HG03354 (cell line): ENCODE results near the gene S100A8.

Experiments
- ATAC-seq: cut with Tn5 transposase; IDR thresholded peaks from one replicate; pipeline ENCODE4 v1.9.1; 2021; ENCODE audit warnings: mild to moderate bottlenecking; ENCODE audit not compliant: unreplicated experiment, poor library complexity, severe bottlenecking

S100A8 gene

DNA sequence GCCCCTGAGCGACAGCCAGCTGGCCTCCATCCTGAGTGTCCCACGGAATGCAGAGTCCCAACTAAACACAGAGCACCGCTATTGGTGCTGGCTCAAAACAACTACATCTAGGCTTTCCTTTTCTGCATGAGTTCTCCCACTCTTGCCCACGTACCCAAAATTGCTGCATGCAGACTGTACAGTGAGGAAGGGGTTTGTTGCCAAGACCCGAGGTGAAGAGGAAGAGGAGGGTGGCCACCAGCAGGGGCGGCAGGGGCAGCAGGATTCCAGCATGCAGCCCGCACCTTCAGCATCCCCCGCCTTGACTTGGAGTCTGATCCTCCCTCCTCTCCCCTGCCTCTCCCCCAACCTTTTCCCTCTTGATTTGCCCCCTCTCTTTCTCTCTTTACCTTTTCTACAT lies 25.2 kb downstream of the S100A8 start:
- ATAC-seq = no peak

DNA sequence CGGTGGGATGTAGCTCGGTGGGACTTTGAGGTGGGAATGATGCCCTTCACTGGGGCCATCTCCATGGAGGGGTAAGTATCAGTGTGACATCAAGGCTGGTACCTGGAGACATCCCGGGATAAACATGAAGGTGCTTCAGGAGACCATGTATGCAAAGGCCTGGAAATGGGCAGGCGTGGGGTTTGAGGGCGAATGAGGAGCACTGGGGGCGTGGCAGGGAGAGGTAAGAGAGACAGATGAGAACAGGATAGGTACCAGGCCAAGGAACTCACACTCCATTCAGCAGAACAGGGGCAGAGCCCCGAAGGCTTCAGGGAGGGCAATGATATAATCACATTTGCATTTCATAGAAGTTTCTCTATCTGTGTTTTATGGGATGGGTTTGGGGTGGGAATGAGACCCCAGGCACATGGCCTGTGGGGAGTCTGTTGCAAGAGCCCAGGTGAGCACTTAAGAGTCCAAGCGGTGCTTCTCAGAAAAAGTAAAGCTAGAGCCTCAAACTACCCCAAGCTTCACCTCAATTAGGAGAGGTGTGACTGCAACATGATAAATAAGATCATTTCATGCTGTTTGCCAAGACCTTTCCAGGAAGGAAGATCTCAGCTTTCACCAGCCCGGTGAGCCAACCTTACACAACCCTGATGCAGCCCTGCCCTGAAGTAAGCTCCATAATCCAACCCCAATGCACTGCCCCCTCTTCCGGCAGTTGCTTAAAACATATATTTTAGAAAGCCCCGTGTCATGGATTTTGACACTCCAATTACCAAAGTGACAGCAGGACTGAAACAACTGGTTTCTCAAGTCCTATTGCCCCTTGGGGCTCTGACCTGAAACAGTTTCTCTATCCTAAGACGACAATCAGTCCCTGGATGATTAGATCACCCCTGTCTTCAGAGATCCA lies 25.9 kb downstream of the S100A8 start:
- no peak for ATAC-seq

DNA sequence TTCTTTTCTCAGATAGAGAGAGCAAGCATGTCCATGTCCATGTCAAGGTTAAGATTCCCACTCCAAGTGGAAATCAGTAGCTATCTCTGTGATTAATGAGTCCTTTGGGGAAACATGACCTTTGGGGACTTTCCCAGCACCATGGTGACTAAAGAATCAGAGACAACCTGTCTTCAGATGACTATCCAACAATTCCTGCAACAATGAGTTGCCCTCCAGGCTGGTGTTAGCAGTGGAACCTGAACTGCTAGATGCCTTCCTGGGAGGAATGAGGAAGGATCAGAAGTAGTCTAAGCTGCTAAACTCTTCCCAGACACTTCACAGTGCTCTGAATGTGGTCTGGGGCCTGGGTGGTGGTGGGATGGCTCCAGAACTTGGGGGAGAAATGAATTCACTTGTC lies 26.7 kb downstream of the S100A8 start:
- ATAC-seq = no peak

DNA sequence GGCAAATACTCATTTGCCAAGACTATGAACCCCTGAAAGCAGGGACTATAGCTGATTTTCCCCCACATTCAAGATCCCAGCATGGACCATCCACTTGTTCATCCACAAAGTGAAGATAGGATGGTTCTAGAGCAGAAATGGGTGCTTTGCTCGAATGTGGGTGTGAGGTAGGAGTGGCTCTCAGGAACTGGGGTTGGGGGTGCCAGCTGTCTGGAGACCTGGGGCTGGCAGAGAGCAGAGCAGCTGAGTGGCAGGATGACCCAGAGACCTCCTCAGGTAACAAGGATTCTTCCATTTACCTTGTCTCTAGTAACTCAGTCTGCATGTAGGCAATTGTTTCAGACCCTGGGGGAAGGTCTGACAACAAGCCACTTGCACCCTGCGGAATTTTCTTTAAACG lies 27.2 kb downstream of the S100A8 start:
- no peak for ATAC-seq

DNA sequence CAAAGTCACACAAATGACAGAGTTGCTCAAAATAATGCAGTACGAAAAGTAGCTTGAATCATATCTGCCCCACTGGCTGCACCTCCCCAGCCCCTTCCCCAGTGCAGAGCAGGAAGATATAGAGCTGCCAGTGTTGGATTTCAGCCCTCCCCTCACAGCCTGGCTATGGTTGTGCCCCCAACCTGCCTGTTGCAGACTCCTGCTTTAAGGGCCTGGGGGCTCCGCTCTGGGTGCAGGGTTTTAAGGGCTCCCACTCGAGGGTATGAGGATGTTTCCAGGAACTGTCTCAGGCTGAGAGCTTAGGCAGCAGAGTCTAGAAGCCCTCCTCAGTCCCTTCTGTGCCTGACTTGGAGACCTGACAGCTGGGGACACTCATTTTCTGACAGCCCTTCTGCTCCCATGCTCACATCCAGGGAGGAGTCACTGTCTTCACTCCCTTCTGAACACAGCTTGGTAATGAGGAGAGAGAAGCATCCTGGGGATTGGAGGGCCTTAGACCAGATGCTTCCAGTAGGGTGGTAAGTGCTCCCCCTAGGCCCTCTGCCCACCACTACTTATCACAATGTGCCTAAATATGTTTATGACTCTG lies 28.6 kb downstream of the S100A8 start:
- ATAC-seq = no peak

DNA sequence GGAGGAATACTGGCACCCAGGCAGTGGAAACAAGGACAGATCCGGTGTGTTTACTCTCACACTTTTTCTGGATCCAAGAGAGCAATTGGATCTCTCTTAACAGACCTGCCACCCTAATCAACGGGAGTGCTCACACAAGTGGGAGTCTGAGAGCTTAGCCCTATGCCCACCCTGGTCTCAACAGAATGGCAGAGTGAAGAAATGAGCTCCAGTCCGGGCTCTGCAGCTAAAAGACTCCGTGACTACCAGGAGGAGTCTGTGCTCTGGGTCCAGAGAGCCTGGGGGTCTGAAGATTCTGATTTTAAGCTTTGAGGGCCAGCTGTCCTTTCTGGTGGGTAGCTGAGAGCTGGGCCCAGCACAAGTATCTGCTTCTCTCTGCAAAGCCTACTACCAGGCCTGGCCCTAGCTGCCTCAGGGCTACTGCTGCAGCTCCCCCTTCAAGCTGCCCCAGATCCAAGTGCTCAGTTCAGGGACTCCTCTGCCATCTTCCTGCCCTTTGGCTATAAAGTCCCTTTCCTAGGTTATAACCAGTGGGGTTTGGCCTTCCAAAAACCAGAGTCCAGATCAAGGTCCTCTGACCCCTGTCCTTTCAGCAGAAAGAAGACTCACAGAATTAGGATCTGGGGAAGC lies 29.3 kb downstream of the S100A8 start:
- no peak for ATAC-seq

DNA sequence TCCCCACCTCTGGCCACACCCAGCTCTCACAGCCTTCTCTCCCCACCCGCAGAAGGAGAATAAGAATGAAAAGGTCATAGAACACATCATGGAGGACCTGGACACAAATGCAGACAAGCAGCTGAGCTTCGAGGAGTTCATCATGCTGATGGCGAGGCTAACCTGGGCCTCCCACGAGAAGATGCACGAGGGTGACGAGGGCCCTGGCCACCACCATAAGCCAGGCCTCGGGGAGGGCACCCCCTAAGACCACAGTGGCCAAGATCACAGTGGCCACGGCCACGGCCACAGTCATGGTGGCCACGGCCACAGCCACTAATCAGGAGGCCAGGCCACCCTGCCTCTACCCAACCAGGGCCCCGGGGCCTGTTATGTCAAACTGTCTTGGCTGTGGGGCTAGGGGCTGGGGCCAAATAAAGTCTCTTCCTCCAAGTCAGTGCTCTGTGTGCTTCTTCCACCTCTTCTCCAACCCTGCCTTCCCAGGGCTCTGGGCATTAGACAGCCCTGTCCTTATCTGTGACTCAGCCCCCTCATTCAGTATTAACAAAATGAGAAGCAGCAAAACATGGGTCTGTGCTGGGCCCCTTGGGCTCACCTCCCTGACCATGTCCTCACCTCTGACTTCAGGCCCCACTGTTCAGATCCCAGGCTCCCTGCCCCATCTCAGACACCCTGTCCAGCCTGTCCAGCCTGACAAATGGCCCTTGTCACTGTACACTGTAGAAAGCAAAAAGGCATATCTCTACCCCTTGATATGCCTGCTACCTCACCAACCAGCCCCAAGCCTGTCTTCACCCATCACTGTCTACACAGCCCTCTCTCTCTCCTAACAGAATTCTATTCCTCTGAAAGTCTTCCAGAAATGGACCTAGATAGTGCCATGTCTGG lies 30.0 kb downstream of the S100A8 start:
- ATAC-seq = no peak

DNA sequence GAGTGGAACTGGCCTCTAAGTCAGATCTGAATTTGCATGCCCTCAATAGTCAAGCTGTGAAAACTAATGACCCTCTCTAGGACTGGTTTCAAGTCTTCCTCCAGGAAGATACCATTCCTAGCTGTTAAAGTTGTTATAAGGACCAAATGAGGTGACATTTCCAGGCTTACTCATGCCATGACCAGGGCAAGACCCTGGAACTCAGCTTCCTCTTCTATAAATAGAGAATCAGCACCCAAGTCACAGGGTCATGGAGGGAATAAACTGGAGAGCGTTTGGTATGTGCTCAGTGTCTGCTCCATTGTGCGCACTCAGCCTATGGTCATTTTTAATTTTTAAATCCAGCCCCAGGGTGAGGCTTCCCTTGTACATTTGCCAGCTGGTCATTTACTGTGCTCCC lies 30.7 kb downstream of the S100A8 start:
- no peak for ATAC-seq

DNA sequence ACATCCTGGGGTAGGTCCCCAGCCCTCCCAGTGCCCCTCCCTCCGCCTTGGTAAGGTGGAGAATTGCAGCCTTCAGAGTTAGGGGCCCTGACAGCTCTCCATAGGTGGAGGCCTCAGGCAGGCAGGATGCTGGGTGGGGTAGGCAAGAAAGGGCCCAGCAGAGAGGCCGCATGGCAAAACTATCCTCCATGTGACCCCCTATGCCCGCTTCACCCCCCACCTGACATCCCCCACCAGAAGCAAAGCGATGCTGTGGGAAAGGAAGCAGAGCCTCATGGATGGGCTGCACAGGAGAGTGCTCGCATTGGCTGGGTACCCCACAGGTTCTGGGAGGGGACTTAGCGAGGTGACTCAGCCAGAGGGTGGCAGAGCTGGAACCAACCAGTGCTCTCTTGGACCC lies 31.6 kb downstream of the S100A8 start:
- ATAC-seq = no peak

DNA sequence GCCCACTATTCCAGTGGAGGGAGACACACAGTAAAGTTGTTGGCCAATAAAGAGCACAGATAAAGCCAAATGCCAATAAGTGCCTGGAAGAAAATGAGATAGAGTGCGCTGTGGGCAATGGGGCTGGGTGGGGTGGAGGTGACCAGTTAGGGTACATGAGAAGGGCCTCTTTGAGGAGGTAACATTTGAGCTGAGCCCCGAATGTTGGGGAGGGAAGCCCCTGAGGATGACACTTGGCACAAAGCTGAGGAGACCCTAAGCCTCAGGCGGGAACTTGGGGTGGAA lies 32.2 kb downstream of the S100A8 start:
- no peak for ATAC-seq

DNA sequence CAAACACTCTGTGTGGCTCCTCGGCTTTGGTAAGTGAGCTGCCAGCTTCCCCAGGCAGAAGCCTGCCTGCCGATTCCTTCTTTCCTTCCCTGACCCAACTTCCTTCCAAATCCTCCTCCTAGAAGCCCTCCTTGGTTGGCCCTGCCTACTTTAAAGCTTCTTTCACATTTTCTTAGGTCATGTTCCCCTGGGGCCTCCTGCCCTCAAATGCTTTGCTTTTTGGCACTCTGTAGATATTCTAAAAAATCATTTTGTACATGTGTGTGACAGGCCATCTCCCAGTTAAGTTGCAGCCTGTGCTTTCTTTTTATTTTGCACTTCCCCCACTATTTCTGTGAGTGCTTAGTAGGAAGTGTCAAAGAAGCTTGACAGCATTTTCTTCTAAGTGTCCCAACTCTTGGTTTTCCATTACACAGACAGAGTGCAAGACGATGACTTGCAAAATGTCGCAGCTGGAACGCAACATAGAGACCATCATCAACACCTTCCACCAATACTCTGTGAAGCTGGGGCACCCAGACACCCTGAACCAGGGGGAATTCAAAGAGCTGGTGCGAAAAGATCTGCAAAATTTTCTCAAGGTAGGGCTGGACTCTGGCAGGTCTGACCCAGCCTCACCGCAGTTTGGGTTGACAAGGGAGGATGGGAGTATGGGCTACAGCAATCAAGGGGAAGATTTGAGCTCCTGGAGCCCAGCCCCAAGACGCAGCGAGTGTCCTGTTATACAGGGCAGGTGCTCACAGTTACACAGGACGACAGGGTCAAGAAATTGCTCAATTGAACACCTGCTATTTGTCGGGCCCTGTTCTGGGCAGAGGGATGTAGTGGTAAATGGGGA lies 32.8 kb downstream of the S100A8 start, which contains the start of gene S100A9:
Gene S100A9 (plus strand): TSS at position 2 of the 838 bp plus-strand sequence. CDS start 430 bp downstream, at position 432.
- no peak for ATAC-seq

DNA sequence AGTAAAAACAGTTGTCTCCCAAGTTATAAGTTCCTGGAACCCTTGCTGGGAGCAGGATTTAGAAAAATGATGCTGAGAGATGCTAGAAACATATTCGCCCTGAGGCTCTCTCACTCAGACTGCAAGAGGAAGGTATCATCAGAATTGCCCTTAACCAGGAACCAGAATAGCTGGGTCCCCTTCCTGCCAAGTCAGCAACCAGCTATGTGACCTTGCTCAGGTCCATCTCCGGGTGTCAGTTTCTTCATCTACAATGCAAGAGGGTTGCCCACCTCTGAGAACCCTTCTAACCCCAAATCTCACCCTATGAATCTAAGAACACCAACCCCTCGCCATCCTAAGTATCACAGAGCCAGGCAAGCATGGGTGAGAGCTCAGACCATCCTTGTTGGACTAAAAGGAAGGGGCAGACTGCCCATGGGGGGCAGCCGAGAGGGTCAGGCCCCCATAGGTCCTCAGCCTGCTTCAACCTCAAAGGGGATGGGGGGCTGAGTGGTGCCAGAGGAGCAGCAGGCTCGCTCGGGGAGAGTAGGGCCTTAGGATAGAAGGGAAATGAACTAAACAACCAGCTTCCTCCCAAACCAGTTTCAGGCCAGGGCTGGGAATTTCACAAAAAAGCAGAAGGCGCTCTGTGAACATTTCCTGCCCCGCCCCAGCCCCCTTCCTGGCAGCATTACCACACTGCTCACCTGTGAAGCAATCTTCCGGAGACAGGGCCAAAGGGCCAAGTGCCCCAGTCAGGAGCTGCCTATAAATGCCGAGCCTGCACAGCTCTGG lies 33.6 kb downstream of the S100A8 start:
- no peak for ATAC-seq

DNA sequence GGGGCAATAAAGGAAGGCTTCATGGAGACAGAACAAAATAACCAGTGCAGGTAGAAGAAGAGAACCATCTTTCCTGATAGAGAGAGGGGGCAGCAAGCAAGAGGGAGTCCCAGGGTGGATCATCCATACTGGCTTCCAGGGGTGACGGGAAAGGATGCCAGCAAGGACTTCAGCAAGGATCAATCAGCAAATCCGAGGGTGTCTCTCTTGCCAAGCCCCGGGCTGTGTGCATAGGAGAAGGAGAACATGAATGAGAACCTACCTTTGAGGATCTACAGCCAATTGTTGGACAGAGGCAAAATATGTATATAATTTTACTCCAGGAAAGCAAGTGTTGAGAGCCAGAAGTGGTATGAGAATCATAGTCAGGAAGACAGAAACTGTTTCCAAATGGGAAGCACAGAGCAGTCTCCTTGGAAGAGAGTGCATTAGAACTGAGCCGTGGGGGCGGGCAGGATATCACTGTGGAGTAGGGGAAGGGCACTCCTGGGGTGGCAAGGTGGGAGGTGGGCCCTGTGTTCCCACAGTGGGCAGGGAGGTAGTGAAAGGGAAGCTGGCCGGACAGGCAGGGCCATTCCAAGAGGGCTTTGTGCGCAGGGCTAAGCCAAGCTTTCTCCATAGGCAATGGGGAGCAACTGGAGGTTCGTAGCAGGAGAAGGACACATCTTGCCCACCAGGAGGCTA lies 34.3 kb downstream of the S100A8 start:
- no peak for ATAC-seq

DNA sequence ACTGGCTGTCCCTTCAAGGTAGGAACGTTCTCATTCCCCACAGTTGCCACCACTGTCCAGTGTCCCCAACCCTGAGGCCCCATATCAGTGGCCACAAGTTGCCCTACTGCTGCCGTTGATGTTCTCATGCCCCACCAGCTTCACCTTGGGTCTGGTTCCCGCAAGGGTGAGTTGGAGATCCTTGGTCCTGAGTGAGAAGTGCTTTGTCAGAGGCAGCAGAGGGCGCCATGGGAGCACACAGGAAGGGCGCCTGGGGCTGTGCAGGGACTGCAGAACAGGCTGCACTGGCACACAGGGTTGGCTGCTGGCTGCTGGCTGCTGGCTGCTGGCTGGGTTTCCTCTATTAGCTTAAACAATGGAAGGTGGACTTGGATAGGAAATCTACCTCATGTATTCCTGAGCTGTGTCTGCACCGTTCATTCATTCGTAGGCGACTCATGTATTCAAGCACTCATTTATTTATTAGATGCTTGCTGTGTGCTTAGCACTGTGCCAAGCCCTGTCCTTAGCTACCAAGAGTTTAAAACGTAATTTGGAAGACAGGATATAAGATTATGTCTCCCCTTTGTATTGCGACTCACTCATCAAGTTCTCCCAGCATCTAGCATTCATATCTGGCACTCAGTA lies 35.3 kb downstream of the S100A8 start:
- ATAC-seq = peak; percentile 67

DNA sequence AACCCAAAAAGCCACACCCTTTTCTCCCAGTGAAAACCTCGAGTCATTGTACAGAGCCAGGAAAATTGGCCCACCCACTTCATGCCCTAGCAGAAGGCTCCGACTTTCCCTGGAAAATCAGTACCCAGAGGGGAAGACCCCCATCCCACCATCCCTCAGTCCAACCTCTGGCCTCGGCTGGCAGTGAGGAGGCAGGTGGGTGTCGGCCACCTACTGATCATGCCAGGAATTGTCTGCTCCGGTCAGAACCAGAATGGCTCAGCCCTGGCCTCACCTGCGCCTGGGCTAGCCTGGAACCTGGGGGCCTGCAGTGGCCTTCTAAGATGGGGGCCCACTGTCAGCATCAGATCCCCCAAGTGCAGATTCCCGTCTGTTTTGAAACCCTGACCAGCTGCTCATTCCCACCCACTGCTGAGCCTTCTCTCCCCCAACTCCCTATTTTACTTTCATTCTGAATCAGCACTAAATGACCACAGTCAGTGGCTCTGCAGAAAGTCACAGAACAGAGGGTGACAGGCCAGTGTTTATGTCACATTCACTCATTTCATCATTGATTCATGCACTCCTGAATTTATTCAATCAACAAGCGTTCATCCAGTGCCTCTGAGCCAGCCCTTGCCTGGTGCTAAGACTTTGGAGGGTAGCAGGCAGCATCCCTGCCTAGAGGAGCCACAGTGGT lies 36.2 kb downstream of the S100A8 start:
- no peak for ATAC-seq

DNA sequence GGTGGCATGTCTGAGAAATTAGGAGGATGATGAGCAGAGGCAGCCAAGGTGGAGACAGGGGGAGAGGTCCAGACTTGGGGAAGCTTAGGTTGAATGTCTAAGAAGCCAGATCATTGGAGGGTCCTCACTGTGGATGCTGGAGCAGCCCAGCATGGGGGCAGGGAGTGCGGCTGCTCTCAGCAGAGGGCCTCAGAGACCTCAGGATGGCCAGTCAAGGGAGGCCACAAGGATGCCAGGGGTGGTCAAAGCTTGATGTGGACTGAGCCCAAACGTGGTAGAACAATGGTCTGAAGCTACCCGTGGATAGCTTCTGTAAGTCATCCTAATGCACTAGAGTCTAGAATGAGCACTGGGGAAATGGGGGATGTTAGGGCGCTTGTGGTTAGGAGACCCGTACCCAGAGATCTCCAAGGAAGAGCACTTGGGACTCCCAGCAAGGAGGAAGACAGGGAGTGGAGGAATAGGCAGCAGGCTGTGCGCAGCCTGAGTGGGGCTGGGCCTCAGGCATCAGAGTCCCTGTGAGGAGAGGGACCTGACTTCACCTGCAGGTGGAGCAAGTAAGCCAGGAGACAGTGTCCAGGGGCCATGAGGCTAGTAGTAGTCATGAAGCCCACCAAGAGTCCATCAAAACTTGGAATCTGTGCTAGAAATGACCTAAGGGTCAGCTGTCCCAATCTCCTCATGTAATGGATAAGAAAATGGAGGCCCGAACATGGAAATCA lies 37.5 kb downstream of the S100A8 start:
- ATAC-seq = no peak
